Karpas-422 (cell line): ENCODE results near the gene ZDHHC14. TPM values are rescaled to one million over a fixed set of nuclear protein-coding genes. Genes with fewer than 3 reads are reported as not detected.
A peak's percentile ranks its signal among the peaks of the same experiment; 100 is the strongest.
"Not testable (repeated sequence)": the region's sequence is repeated elsewhere in the genome, so short reads cannot be mapped to it uniquely, and the experiment has no call there.

Experiments
- DNase-seq: peaks from one replicate; pipeline ENCODE4 v3.0.0-alpha.2; 2015
- H2AFZ ChIP-seq: fragments of 200-600 bp; sonication (generic); 2 replicates; pipeline ENCODE4 v1.6.1; 2014; ENCODE audit warnings: antibody characterized with exemption, low read length, mixed read lengths
- H3K27ac ChIP-seq: fragments of 200-600 bp; sonication (generic); 2 replicates; pipeline ENCODE4 v1.5.1; 2014; ENCODE audit warnings: mild to moderate bottlenecking, low read length, moderate library complexity
- H3K27me3 ChIP-seq: fragments of 200-600 bp; sonication (generic); 2 replicates; pipeline ENCODE4 v1.6.1; 2014; ENCODE audit warnings: low read length, mixed read lengths
- H3K36me3 ChIP-seq: fragments of 200-600 bp; sonication (generic); 2 replicates; pipeline ENCODE4 v1.6.1; 2014; ENCODE audit warnings: low read length, mixed read lengths; ENCODE audit not compliant: insufficient read depth
- H3K4me1 ChIP-seq: fragments of 200-600 bp; sonication (generic); 2 replicates; pipeline ENCODE4 v1.6.1; 2014; ENCODE audit warnings: mild to moderate bottlenecking, low read length, mixed read lengths
- H3K4me2 ChIP-seq: fragments of 200-600 bp; sonication (generic); 2 replicates; pipeline ENCODE4 v1.6.1; 2014; ENCODE audit warnings: low read length, low read depth, mild to moderate bottlenecking; ENCODE audit not compliant: poor library complexity, severe bottlenecking
- H3K4me3 ChIP-seq: fragments of 200-600 bp; sonication (generic); 2 replicates; pipeline ENCODE4 v1.5.1; 2014; ENCODE audit warnings: mild to moderate bottlenecking, antibody characterized with exemption, low read length, mixed read lengths
- H3K79me2 ChIP-seq: fragments of 200-600 bp; sonication (generic); 2 replicates; pipeline ENCODE4 v1.6.1; 2014; ENCODE audit warnings: mild to moderate bottlenecking, low read length, mixed read lengths
- H3K9ac ChIP-seq: fragments of 200-600 bp; sonication (generic); 2 replicates; pipeline ENCODE4 v1.6.0; 2014; ENCODE audit warnings: low read length
- H3K9me2 ChIP-seq: fragments of 200-600 bp; sonication (generic), shearing (Covaris generic); replicated peaks from 2 replicates; pipeline ENCODE4 v1.6.0; 2014; ENCODE audit warnings: mild to moderate bottlenecking, low read length, moderate library complexity; ENCODE audit not compliant: insufficient read depth
- H3K9me3 ChIP-seq: fragments of 300-700, 200-600 bp; sonication (generic); 2 replicates; pipeline ENCODE4 v1.6.1; 2014; ENCODE audit warnings: low read length, mixed read lengths
- H4K20me1 ChIP-seq: fragments of 200-600 bp; sonication (generic); 2 replicates; pipeline ENCODE4 v1.6.1; 2014; ENCODE audit warnings: mild to moderate bottlenecking, antibody characterized with exemption, low read length, low read depth; ENCODE audit not compliant: insufficient read depth
- total RNA-seq: library from RNA; depleted of rRNA; stranded (reverse); fragments of >200 nt; shearing (Covaris generic); gene quantifications from 2 replicates; pipeline ENCODE4 v1.2.3, GENCODE V29; 2014; ENCODE audit warnings: low replicate concordance

Gene ZDHHC14
- total RNA-seq, 1 experiment from 2014 or later: 1.1 TPM

DNA sequence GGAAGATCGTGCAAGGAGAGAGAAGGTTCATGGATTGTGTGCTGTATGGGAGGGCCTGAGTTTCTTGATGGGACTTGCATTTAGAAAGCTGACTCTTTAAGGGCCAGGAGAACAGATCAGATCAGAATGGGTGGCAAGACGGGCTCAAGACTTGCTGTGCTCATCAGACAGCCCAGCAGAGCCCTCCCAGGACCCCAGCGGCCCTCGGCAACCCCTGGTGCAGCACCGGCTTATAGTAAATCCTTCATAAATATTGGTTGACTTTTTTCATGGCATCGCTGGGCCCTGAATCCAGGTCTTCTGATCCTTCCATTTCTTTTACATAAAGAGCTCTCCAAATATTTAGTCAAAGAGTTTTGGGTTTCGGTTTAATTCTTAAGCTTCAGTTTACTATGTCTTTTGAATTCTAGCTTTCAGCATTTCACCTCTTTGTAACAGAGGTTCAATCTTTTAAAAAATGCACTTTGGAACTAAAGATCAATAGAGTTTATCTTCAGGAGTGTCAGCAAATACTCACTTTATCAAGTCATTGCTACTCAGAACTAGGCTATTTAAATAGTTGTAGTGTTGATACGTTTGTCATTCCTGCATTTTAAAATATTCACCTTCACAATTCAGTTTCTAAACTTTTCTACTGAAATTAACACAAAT is 205.6 kb downstream of the ZDHHC14 start:
- no peak overlapping the region for H3K4me2 ChIP-seq
- H4K20me1 ChIP-seq: no peaks in the 10 kb centered on the region
- no peak overlapping the region for H3K9ac ChIP-seq

GRCh38 chr6:157587127-157587926 is 206.3 kb downstream of the ZDHHC14 start:
- Histone ChIP-seq H3K9me3 (no peaks in the 10 kb centered on the region), H3K36me3 (no peaks in the 10 kb centered on the region), H3K9me2 (no peaks in the 10 kb centered on the region), H3K4me3 (no peak overlapping the region), H2AFZ (no peak overlapping the region), H3K27me3 (no peaks in the 10 kb centered on the region), H3K9ac (no peak overlapping the region), H3K4me1 (no peaks in the 10 kb centered on the region), H3K79me2 (no peaks in the 10 kb centered on the region), H3K4me2 (no peak overlapping the region), H3K27ac (no peak overlapping the region), H4K20me1 (no peaks in the 10 kb centered on the region)
- DNase-seq: peak; percentile 12

More for the DNA sequence above, 205.6 kb downstream of the ZDHHC14 start:
- peak; percentile 11 for DNase-seq
- Histone ChIP-seq H3K9me3 (no peaks in the 10 kb centered on the region), H3K79me2 (no peaks in the 10 kb centered on the region), H3K4me3 (no peak overlapping the region), H3K27ac (no peak overlapping the region), H3K9me2 (no peaks in the 10 kb centered on the region), H3K4me1 (no peaks in the 10 kb centered on the region), H3K27me3 (no peaks in the 10 kb centered on the region), H2AFZ (no peak overlapping the region), H3K36me3 (no peaks in the 10 kb centered on the region)

DNA sequence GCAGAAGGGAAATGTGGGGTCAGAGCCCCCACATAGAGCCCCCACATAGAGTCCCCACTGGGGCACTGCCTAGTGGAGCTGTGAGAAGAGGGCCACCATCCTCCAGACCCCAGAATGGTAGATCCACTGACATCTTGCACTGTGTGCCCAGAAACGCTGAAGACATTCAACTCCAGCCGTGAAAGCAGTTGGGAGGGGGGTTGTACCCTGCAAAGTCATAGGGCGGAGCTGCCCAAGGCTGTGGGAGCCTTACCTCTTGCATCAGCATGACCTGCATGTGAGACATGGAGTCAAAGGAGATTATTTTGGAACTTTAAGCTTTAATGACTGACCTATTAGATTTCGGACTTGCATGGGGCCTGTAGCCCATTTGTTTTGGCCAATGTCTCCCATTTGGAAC is 209.7 kb downstream of the ZDHHC14 start:
- H3K9me3 ChIP-seq, H3K36me3 ChIP-seq, H3K4me3 ChIP-seq, H3K27me3 ChIP-seq, H3K79me2 ChIP-seq, H3K9me2 ChIP-seq, H3K4me2 ChIP-seq, H2AFZ ChIP-seq, H3K27ac ChIP-seq, H4K20me1 ChIP-seq, H3K4me1 ChIP-seq, H3K9ac ChIP-seq: not testable (repeated sequence)
- DNase-seq: peak; percentile 27

DNA sequence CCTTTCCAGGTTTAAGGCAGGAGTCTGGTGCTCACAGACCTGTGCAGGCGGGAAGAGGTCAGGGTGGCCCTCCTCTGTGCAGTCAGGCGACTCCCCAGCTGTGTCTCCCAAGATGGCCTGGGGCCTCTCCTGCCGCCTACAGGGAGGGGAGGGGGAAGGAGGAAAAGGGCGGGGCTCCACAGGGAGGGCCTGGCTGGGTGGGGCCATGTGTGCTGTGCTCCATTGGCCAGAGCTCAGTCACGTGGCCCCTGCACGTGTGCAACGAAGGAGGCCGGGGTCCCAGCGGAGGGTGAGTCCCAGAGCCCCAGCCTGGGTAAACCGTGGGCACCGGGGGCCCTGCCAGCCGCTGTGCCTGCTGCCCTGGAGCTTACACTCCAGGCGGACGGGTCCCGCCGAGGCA is 211.6 kb downstream of the ZDHHC14 start:
- no peak for DNase-seq
- Histone ChIP-seq H3K9ac (no peak overlapping the region), H3K36me3 (no peaks in the 10 kb centered on the region), H3K27ac (no peak overlapping the region), H3K27me3 (no peaks in the 10 kb centered on the region), H3K9me2 (no peaks in the 10 kb centered on the region), H2AFZ (no peak overlapping the region), H4K20me1 (no peaks in the 10 kb centered on the region), H3K4me1 (no peaks in the 10 kb centered on the region), H3K9me3 (no peaks in the 10 kb centered on the region), H3K79me2 (no peaks in the 10 kb centered on the region), H3K4me2 (no peak overlapping the region), H3K4me3 (no peak overlapping the region)

GRCh38 chr6:157592980-157593379 is 212.0 kb downstream of the ZDHHC14 start:
- H3K4me2 ChIP-seq: no peak overlapping the region

GRCh38 chr6:157593596-157593995 is 212.6 kb downstream of the ZDHHC14 start:
- H3K79me2 ChIP-seq: no peaks in the 10 kb centered on the region
- no peaks in the 10 kb centered on the region for H3K9me3 ChIP-seq
- no peak overlapping the region for H3K4me2 ChIP-seq
- no peaks in the 10 kb centered on the region for H3K9me2 ChIP-seq
- no peak overlapping the region for H3K4me3 ChIP-seq
- no peak overlapping the region for H3K27ac ChIP-seq
- H3K4me1 ChIP-seq: no peaks in the 10 kb centered on the region
- DNase-seq: no peak
- no peaks in the 10 kb centered on the region for H4K20me1 ChIP-seq
- no peaks in the 10 kb centered on the region for H3K36me3 ChIP-seq
- no peak overlapping the region for H2AFZ ChIP-seq
- H3K9ac ChIP-seq: no peak overlapping the region
- H3K27me3 ChIP-seq: no peaks in the 10 kb centered on the region

More at GRCh38 chr6:157592980-157593379, 212.0 kb downstream of the ZDHHC14 start:
- no peaks in the 10 kb centered on the region for H3K27me3 ChIP-seq
- no peak overlapping the region for H3K4me3 ChIP-seq
- H3K4me1 ChIP-seq: no peaks in the 10 kb centered on the region
- H4K20me1 ChIP-seq: no peaks in the 10 kb centered on the region
- H3K9me3 ChIP-seq: no peaks in the 10 kb centered on the region
- no peak overlapping the region for H3K9ac ChIP-seq
- H3K36me3 ChIP-seq: no peaks in the 10 kb centered on the region
- no peaks in the 10 kb centered on the region for H3K79me2 ChIP-seq
- no peak for DNase-seq
- H3K9me2 ChIP-seq: no peaks in the 10 kb centered on the region
- H2AFZ ChIP-seq: no peak overlapping the region
- no peak overlapping the region for H3K27ac ChIP-seq

DNA sequence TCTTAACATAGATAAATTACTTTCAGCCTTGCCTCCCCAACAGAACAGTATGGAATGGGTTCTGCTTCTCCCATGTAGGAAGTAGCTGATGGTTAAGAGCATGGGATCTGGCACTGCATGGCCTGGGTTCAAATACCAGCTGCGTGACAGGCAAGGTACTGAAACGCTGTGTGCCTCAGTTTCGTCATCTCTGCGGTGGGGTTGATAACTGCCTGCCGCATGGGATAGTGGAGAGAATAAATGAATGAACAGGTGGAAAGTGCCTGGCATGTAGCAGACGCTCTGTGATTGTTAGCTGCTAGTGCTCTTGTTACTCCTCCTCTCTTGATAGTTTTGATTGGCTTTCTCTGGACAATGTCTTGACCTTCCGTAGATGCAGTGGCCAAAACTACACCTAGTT is 213.3 kb downstream of the ZDHHC14 start:
- no peak overlapping the region for H3K4me3 ChIP-seq
- no peaks in the 10 kb centered on the region for H3K27me3 ChIP-seq
- no peak overlapping the region for H3K27ac ChIP-seq
- no peaks in the 10 kb centered on the region for H3K79me2 ChIP-seq
- H3K4me1 ChIP-seq: no peaks in the 10 kb centered on the region
- no peaks in the 10 kb centered on the region for H3K36me3 ChIP-seq
- no peaks in the 10 kb centered on the region for H3K9me2 ChIP-seq
- no peaks in the 10 kb centered on the region for H4K20me1 ChIP-seq
- DNase-seq: no peak
- no peaks in the 10 kb centered on the region for H3K9me3 ChIP-seq
- no peak overlapping the region for H3K9ac ChIP-seq
- H2AFZ ChIP-seq: no peak overlapping the region
- H3K4me2 ChIP-seq: no peak overlapping the region

GRCh38 chr6:157595768-157596167 is 214.8 kb downstream of the ZDHHC14 start:
- no peaks in the 10 kb centered on the region for H3K79me2 ChIP-seq
- H4K20me1 ChIP-seq: no peaks in the 10 kb centered on the region
- no peaks in the 10 kb centered on the region for H3K4me1 ChIP-seq
- no peak overlapping the region for H3K4me3 ChIP-seq
- no peaks in the 10 kb centered on the region for H3K9me2 ChIP-seq
- H2AFZ ChIP-seq: no peak overlapping the region
- no peak overlapping the region for H3K27ac ChIP-seq
- no peak overlapping the region for H3K4me2 ChIP-seq
- H3K9ac ChIP-seq: no peak overlapping the region
- DNase-seq: peak; percentile 11
- no peaks in the 10 kb centered on the region for H3K36me3 ChIP-seq
- H3K9me3 ChIP-seq: no peaks in the 10 kb centered on the region
- no peaks in the 10 kb centered on the region; the same call in 1 of the 2 replicates for H3K27me3 ChIP-seq
